ENCODE measurements around the gene INAFM2.

Gene INAFM2

DNA sequence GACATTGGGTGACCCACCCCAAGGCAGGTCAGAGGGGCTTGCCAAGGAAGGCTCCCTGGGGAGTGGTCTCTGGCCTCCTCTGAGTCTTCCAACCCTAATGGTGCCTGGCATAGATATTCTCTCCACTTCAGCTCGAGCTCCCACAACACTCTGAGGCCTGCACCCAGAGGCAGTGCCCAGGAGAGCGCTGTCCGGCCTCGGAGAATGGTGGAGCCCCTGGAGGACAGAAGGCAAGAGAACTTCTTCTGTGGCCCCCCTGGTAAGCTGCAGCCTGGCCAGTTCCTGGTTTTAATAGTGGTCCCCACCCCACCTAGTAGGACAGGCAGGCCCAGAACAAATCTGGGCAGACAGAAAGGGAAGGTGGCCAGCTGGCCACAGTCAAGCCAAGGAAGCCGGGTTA lies 41.5 kb downstream of the INAFM2 start:
- peaks cover 16% of the 10 kb centered on the region for H3K4me1 ChIP-seq (ENCODE audit: control insufficient read depth, low read length)

DNA sequence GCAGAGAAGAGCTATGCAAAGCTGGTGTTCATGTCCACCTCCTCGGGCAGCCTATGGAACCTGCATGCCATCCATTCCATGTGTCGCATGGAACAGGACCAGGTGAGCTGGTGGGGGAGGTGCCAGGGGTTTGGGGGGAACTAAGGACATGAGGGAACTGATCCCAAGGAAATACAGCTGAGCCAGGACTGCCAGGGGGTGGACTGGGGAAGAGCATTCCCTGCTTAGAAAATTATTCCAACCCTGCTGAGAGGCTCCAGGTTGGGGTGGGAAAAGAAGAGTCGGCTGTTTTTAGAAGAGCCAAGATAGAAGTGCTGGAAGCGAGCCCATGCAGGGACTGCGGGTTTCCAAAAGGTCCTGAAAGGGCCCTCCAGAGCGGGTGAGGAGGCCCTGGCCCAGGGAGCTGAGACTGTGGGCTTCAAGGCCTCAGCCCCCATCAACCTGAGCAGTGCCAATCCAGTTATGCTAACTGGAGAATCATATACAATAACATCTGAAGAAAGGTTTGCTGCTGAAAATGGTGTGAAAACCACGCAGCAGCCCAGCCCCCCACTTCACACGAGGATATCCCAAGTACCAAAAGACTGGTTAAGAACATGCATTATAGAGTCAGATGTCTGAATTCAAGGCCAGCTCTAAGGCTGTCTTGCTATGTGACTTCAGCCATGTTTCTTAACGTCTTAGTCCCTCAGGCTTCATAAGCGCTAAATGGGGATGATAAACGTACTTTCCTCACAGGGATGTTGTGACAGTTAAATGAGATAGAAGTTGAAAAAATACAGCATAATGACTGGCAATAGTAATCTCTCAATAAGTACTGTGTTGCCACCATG lies 42.3 kb downstream of the INAFM2 start:
- Histone ChIP-seq H3K4me3 (ENCODE audit: low read length) (no peak overlapping the region), H3K4me2 (ENCODE audit: low read length) (no peak overlapping the region), H4K20me1 (ENCODE audit: control insufficient read depth, insufficient read depth, low read depth, low read length) (no peaks in the 10 kb centered on the region), H3F3A (ENCODE audit: control insufficient read depth, insufficient read depth) (no peaks in the 10 kb centered on the region), H3K79me2 (ENCODE audit: control insufficient read depth, low read length) (no peaks in the 10 kb centered on the region), H3K27ac (ENCODE audit: low read depth, low read length) (no peak overlapping the region), H3K9me2 (replicated peaks; ENCODE audit: control insufficient read depth, low read length) (no peaks in the 10 kb centered on the region), H3K27me3 (ENCODE audit: control insufficient read depth, low read length) (peaks cover 4% of the 10 kb centered on the region; the same call in 1 of the 2 replicates), H3K9me3 (ENCODE audit: control insufficient read depth, insufficient read depth, low read length) (no peaks in the 10 kb centered on the region), H3K4me1 (ENCODE audit: control insufficient read depth, low read length) (peaks cover 16% of the 10 kb centered on the region), H3K36me3 (ENCODE audit: control insufficient read depth, low read length) (no peaks in the 10 kb centered on the region)
- no peak for TF ChIP-seq EZH2phosphoT487 (IDR thresholded peaks at IDR 0.05; ENCODE audit: borderline replicate concordance, low read length)
- TF ChIP-seq, protein P1, sequence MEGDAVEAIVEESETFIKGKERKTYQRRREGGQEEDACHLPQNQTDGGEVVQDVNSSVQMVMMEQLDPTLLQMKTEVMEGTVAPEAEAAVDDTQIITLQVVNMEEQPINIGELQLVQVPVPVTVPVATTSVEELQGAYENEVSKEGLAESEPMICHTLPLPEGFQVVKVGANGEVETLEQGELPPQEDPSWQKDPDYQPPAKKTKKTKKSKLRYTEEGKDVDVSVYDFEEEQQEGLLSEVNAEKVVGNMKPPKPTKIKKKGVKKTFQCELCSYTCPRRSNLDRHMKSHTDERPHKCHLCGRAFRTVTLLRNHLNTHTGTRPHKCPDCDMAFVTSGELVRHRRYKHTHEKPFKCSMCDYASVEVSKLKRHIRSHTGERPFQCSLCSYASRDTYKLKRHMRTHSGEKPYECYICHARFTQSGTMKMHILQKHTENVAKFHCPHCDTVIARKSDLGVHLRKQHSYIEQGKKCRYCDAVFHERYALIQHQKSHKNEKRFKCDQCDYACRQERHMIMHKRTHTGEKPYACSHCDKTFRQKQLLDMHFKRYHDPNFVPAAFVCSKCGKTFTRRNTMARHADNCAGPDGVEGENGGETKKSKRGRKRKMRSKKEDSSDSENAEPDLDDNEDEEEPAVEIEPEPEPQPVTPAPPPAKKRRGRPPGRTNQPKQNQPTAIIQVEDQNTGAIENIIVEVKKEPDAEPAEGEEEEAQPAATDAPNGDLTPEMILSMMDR (IDR thresholded peaks at IDR 0.05; ENCODE audit: low read depth, low read length, poor library complexity, severe bottlenecking) = no peak

More for the DNA sequence above, 41.5 kb downstream of the INAFM2 start:
- H4K20me1 ChIP-seq (ENCODE audit: control insufficient read depth, insufficient read depth, low read depth, low read length) = no peaks in the 10 kb centered on the region
- H3K9me2 ChIP-seq (replicated peaks; ENCODE audit: control insufficient read depth, low read length) = no peaks in the 10 kb centered on the region
- no peak overlapping the region for H3K4me3 ChIP-seq (ENCODE audit: low read length)
- TF ChIP-seq, protein P1 (IDR thresholded peaks at IDR 0.05; ENCODE audit: low read depth, low read length, poor library complexity, severe bottlenecking) = no peak
- no peak for TF ChIP-seq EZH2phosphoT487 (IDR thresholded peaks at IDR 0.05; ENCODE audit: borderline replicate concordance, low read length)
- no peaks in the 10 kb centered on the region for H3K9me3 ChIP-seq (ENCODE audit: control insufficient read depth, insufficient read depth, low read length)
- H3K36me3 ChIP-seq (ENCODE audit: control insufficient read depth, low read length) = no peaks in the 10 kb centered on the region
- H3K27ac ChIP-seq (ENCODE audit: low read depth, low read length) = no peak overlapping the region
- no peak overlapping the region for H3K4me2 ChIP-seq (ENCODE audit: low read length)
- no peaks in the 10 kb centered on the region for H3K27me3 ChIP-seq (ENCODE audit: control insufficient read depth, low read length)
- H3K79me2 ChIP-seq (ENCODE audit: control insufficient read depth, low read length) = no peaks in the 10 kb centered on the region
- H3F3A ChIP-seq (ENCODE audit: control insufficient read depth, insufficient read depth) = no peaks in the 10 kb centered on the region

DNA sequence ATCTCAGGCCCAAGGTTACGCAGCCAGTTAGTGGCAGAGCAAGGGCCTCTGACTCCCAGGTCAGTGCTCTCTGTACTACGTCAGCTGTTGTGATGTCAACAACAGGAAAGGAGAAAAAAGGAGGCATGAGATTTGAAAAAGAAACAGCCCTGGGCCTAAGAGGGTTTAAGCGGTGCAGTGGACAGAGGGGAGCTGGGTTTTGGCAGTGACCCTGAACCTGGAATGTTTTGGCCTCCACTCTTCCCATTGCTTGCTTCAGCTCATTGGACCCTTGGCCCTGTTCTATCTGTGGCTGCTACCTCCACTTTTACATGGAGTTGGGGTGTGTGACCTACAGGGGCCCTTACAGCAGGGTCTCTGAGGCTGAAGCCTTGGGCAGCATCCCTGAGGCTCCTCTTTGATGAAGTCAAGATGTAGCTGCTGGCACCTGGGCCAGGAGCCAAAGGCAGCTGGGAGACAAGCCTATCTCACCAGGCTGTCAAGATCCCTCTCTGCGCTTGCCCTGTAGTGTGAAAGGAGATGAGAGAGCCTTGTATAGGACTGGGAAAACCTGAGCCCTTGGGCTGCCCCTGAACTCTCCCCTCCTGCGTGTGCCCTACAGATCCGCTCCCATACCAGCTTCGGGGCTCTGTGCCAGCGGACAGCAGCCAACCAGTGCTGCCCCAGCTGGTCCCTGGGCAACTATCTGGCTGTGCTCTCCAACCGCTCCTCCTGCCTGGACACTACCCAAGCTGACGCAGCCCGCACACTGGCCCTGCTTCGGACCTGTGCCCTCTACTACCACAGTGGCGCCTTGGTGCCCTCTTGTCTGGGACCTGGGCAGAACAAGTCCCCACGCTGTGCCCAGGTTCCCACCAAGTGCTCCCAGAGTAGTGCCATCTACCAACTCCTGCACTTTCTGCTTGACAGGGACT lies 43.2 kb downstream of the INAFM2 start:
- Histone ChIP-seq H3K9me3 (ENCODE audit: control insufficient read depth, insufficient read depth, low read length) (no peaks in the 10 kb centered on the region), H3K27ac (ENCODE audit: low read depth, low read length) (no peak overlapping the region), H3F3A (ENCODE audit: control insufficient read depth, insufficient read depth) (no peaks in the 10 kb centered on the region), H4K20me1 (ENCODE audit: control insufficient read depth, insufficient read depth, low read depth, low read length) (no peaks in the 10 kb centered on the region), H3K4me1 (ENCODE audit: control insufficient read depth, low read length) (peaks cover 16% of the 10 kb centered on the region), H3K9me2 (replicated peaks; ENCODE audit: control insufficient read depth, low read length) (no peaks in the 10 kb centered on the region), H3K79me2 (ENCODE audit: control insufficient read depth, low read length) (no peaks in the 10 kb centered on the region), H3K4me2 (ENCODE audit: low read length) (peak overlapping the region; percentile 79), H3K36me3 (ENCODE audit: control insufficient read depth, low read length) (no peaks in the 10 kb centered on the region), H3K27me3 (ENCODE audit: control insufficient read depth, low read length) (peaks cover 6% of the 10 kb centered on the region; the same call in 1 of the 2 replicates), H3K4me3 (ENCODE audit: low read length) (peak overlapping the region; percentile 74)
- TF ChIP-seq, protein P1 (IDR thresholded peaks at IDR 0.05; ENCODE audit: low read depth, low read length, poor library complexity, severe bottlenecking) = no peak
- TF ChIP-seq EZH2phosphoT487 (IDR thresholded peaks at IDR 0.05; ENCODE audit: borderline replicate concordance, low read length) = no peak
